LoVo (cell line): ENCODE results near the gene MMP14.
"Not testable (repeated sequence)": the region's sequence is repeated elsewhere in the genome, so short reads cannot be mapped to it uniquely, and the experiment has no call there.

Experiments used
- DNase-seq: peaks from one replicate; pipeline ENCODE4 v3.0.0-alpha.2; 2016; ENCODE audit warnings: low spot score

Gene MMP14

GRCh38 chr14:22842211-22843122 lies 6.1 kb downstream of the MMP14 start:
- DNase-seq, result no peak

- DNase-seq, result no peak
Measured at GRCh38 chr14:22843123-22843925, 6.9 kb downstream of the MMP14 start.

- DNase-seq, result no peak
Measured at GRCh38 chr14:22844221-22845102, 8.1 kb downstream of the MMP14 start.

- no peak for DNase-seq
Measured at GRCh38 chr14:22845103-22845394, 8.7 kb downstream of the MMP14 start.

GRCh38 chr14:22845821-22846625 lies 9.6 kb downstream of the MMP14 start:
- no peak for DNase-seq

GRCh38 chr14:22846811-22847307 lies 10.5 kb downstream of the MMP14 start:
- DNase-seq, result no peak

- DNase-seq, result no peak
Measured at GRCh38 chr14:22847661-22848341, 11.4 kb downstream of the MMP14 start.

GRCh38 chr14:22848351-22849164 lies 12.2 kb downstream of the MMP14 start:
- DNase-seq, result no peak

- DNase-seq, result no peak
Measured at GRCh38 chr14:22849212-22849819, 12.9 kb downstream of the MMP14 start.

GRCh38 chr14:22850944-22851764 lies 14.8 kb downstream of the MMP14 start:
- no peak for DNase-seq

GRCh38 chr14:22852178-22852577 lies 15.8 kb downstream of the MMP14 start:
- not testable (repeated sequence) for DNase-seq

- DNase-seq, result no peak
Measured at GRCh38 chr14:22852599-22852939, 16.2 kb downstream of the MMP14 start.

- peak; percentile 70 for DNase-seq
Measured at GRCh38 chr14:22852940-22853767, 16.8 kb downstream of the MMP14 start.

GRCh38 chr14:22854296-22854695 lies 17.9 kb downstream of the MMP14 start:
- not testable (repeated sequence) for DNase-seq

- DNase-seq, result no peak
Measured at GRCh38 chr14:22854963-22855724, 18.8 kb downstream of the MMP14 start.

GRCh38 chr14:22856428-22856827 lies 20.0 kb downstream of the MMP14 start:
- no peak for DNase-seq

GRCh38 chr14:22860377-22860776 lies 24.0 kb downstream of the MMP14 start:
- not testable (repeated sequence) for DNase-seq
